HepG2 (cell line): ENCODE results near the gene PLEKHN1. TPM values are rescaled to one million over a fixed set of nuclear protein-coding genes. Genes with fewer than 3 reads are reported as not detected.
A peak's percentile ranks its signal among the peaks of the same experiment; 100 is the strongest.

Experiments
- BRCA1 ChIP-seq: sonication (generic); formaldehyde crosslinking; IDR thresholded peaks from 2 replicates; pipeline ENCODE4 v1.4.0; 2020; ENCODE audit warnings: missing genetic modification reagents
- JARID2 ChIP-seq: sonication (generic); formaldehyde crosslinking; IDR thresholded peaks from 2 replicates; pipeline ENCODE4 v1.8.1; 2023; ENCODE audit warnings: missing genetic modification reagents, inconsistent platforms; ENCODE audit not compliant: insufficient replicate concordance
- JUND ChIP-seq: sonication (generic); formaldehyde crosslinking; IDR thresholded peaks from 2 replicates; pipeline ENCODE4 v1.8.0; 2022; ENCODE audit warnings: mild to moderate bottlenecking, missing genetic modification reagents
- KDM5B ChIP-seq: sonication (generic); formaldehyde crosslinking; IDR thresholded peaks from 2 replicates; pipeline ENCODE4 v1.4.0; 2020; ENCODE audit warnings: missing genetic modification reagents, mild to moderate bottlenecking, borderline replicate concordance
- KDM6A ChIP-seq: IDR thresholded peaks from 2 replicates; pipeline ENCODE4 v1.6.1; 2016; ENCODE audit warnings: low read depth
- KLF11 ChIP-seq: IDR thresholded peaks from 2 replicates; pipeline ENCODE4 v1.6.1; 2016; ENCODE audit warnings: missing compliant biosample characterization
- MAFK ChIP-seq, 2 experiments: IDR thresholded peaks in 1 of 2; conservative IDR thresholded peaks in 1 of 2; 2 replicates each; pipeline ENCODE4 v1.6.1; 2011; ENCODE audit warnings: improper control_type of control experiment in 2 of 2, low read length in 2 of 2
- MATR3 ChIP-seq: sonication (generic); formaldehyde crosslinking; IDR thresholded peaks from 2 replicates; pipeline ENCODE4 v1.4.0; 2020; ENCODE audit warnings: missing genetic modification reagents
- MEIS1 ChIP-seq: sonication (generic); formaldehyde crosslinking; IDR thresholded peaks from 2 replicates; pipeline ENCODE4 v1.9.0; 2021; ENCODE audit warnings: mild to moderate bottlenecking, missing genetic modification reagents, moderate library complexity, borderline replicate concordance
- STAT5B ChIP-seq: sonication (generic); formaldehyde crosslinking; IDR thresholded peaks from 2 replicates; pipeline ENCODE4 v1.4.0; 2020; ENCODE audit warnings: missing genetic modification reagents
- XRCC5 ChIP-seq: fragments of 200-400 bp; formaldehyde crosslinking; optimal IDR thresholded peaks from 2 replicates; pipeline ENCODE3; 2017; ENCODE audit warnings: mild to moderate bottlenecking, low read length
- ZNF329 ChIP-seq: sonication (generic); formaldehyde crosslinking; IDR thresholded peaks from 2 replicates; pipeline ENCODE4 v1.9.0; 2021; ENCODE audit warnings: low read depth, mild to moderate bottlenecking, missing genetic modification reagents
- ZNF331 ChIP-seq: sonication (generic); formaldehyde crosslinking; IDR thresholded peaks from 2 replicates; pipeline ENCODE4 v1.4.0; 2020; ENCODE audit warnings: missing genetic modification reagents
- ZNF510 ChIP-seq: sonication (generic); formaldehyde crosslinking; IDR thresholded peaks from 2 replicates; pipeline ENCODE4 v1.4.0; 2020; ENCODE audit warnings: low read depth, mild to moderate bottlenecking, missing genetic modification reagents
- ZNF816 ChIP-seq: sonication (generic); formaldehyde crosslinking; IDR thresholded peaks from 2 replicates; pipeline ENCODE4 v1.8.0; 2022; ENCODE audit warnings: missing genetic modification reagents, mild to moderate bottlenecking, borderline replicate concordance
- polyA plus RNA-seq, 8 experiments: library from polyadenylated mRNA; depleted of rRNA in 3 of 8; stranded (reverse) in 7 of 8; unstranded in 1 of 8; fragments of >200 nt; fragmentation: Illumina TruSeq in 4 of 8; extraction: Trizol in 4 of 8; gene quantifications; 2 replicates each; pipeline versions ENCODE4 v1.2.1 to v1.2.3, GENCODE V29; 2011 to 2016; ENCODE audit warnings: low read depth in 4 of 8, missing spikeins in 1 of 8, mixed read lengths in 1 of 8; ENCODE audit not compliant: insufficient read depth in 1 of 8
- total RNA-seq, 5 experiments: library from RNA; depleted of rRNA; stranded (reverse); fragments of >200 nt; fragmentation: Illumina TruSeq; extraction: Trizol; gene quantifications; 2 replicates each; pipeline ENCODE4 v1.2.3, GENCODE V29; 2016; ENCODE audit warnings: low read depth in 1 of 5
- TF ChIP-seq, protein P1 (sequence below), 2 experiments: sonication (generic) in 1 of 2; formaldehyde crosslinking in 1 of 2; IDR thresholded peaks; 2 replicates each; pipeline versions ENCODE4 v1.6.1 to v1.9.0; 2014 to 2022; ENCODE audit warnings: antibody characterized with exemption in 1 of 2, borderline replicate concordance in 1 of 2, inconsistent platforms in 1 of 2, low read depth in 1 of 2, missing genetic modification reagents in 1 of 2
- TF ChIP-seq, protein P2 (sequence below): IDR thresholded peaks from 2 replicates; pipeline ENCODE4 v1.6.1; 2018; ENCODE audit warnings: missing genetic modification reagents, mild to moderate bottlenecking, missing compliant biosample characterization
- TF ChIP-seq, protein P3 (sequence below): sonication (generic); formaldehyde crosslinking; IDR thresholded peaks from 2 replicates; pipeline ENCODE4 v1.5.0; 2020; ENCODE audit warnings: missing genetic modification reagents
- TF ChIP-seq, protein P4 (sequence below): sonication (generic); formaldehyde crosslinking; IDR thresholded peaks from 2 replicates; pipeline ENCODE4 v1.4.0; 2020; ENCODE audit warnings: missing genetic modification reagents

The PLEKHN1 gene
- total and polyA plus RNA-seq, 2 of the 13 experiments (the other 11 are each of a cell fraction or from before 2014, with no cell fraction given) = 0.42 to 0.58 TPM

DNA sequence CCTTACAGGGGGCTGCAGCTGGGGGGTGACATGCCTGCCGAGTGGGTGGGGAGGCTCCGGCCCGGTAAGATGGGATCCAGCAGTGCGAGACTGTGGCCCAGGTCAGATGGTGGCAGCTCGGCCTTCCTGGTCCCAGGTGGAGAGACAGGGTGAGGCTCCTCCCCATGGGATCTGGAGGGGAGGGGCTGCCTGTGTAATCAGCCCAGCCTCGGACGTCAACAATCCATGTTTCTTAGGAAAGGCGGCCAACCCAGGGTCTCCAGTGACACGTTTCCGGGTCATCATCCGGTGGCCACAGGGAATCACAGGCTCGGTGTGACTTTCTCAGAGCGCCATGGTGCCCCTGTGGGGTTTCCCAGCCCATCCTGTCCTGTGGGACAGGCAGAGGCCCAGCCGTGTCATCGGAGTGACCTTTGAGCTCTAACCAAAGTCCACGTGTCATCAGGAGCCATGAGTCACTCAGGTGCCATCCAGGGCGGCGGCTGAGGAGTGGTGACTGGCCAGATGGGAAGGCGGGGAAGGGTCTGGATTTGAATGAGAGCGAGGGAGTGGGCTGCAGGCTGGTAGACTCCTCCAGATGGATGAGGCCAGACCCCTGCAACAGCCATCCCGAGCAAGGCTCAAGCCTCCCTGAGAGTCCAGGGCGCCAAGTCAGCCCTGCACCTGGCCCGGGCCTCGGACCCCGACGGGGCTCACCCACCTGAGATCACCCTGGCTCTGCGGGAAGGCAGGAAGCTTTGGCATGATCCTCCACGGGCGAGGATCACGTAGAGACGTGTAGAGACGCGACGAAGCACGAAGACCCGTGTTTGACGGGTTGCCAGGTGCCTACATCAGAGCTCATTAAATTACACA is 40.2 kb downstream of the PLEKHN1 start (continued):
- peak; percentile 76 for TF ChIP-seq ZNF329 (CRISPR knock-in tag)
- TF ChIP-seq KDM5B (CRISPR knock-in tag) = peak; percentile 64; the same call in 1 of the 2 replicates
- TF ChIP-seq ZNF510 (CRISPR knock-in tag) = 0 out of 2 replicates have a peak, but pooled peaks have one; percentile 81
- TF ChIP-seq, protein P1, sequence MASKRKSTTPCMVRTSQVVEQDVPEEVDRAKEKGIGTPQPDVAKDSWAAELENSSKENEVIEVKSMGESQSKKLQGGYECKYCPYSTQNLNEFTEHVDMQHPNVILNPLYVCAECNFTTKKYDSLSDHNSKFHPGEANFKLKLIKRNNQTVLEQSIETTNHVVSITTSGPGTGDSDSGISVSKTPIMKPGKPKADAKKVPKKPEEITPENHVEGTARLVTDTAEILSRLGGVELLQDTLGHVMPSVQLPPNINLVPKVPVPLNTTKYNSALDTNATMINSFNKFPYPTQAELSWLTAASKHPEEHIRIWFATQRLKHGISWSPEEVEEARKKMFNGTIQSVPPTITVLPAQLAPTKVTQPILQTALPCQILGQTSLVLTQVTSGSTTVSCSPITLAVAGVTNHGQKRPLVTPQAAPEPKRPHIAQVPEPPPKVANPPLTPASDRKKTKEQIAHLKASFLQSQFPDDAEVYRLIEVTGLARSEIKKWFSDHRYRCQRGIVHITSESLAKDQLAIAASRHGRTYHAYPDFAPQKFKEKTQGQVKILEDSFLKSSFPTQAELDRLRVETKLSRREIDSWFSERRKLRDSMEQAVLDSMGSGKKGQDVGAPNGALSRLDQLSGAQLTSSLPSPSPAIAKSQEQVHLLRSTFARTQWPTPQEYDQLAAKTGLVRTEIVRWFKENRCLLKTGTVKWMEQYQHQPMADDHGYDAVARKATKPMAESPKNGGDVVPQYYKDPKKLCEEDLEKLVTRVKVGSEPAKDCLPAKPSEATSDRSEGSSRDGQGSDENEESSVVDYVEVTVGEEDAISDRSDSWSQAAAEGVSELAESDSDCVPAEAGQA (IDR thresholded peaks at IDR 0.05; ENCODE audit: low read depth) = peak; percentile 94
- TF ChIP-seq, protein P1 (CRISPR knock-in tag; IDR thresholded peaks at IDR 0.05; ENCODE audit: borderline replicate concordance) = 0 out of 2 replicates have a peak, but pooled peaks have one; percentile 31
- TF ChIP-seq KDM6A (CRISPR knock-in tag) = peak; percentile 92
- TF ChIP-seq, protein P2, sequence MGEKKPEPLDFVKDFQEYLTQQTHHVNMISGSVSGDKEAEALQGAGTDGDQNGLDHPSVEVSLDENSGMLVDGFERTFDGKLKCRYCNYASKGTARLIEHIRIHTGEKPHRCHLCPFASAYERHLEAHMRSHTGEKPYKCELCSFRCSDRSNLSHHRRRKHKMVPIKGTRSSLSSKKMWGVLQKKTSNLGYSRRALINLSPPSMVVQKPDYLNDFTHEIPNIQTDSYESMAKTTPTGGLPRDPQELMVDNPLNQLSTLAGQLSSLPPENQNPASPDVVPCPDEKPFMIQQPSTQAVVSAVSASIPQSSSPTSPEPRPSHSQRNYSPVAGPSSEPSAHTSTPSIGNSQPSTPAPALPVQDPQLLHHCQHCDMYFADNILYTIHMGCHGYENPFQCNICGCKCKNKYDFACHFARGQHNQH = peak; percentile 95
- no peak for TF ChIP-seq ZNF816
- no peak for TF ChIP-seq MAFK (conservative IDR thresholded peaks at IDR 0.05 in 1 of 2, IDR thresholded peaks at IDR 0.05 in 1 of 2; ENCODE audit: low read length in 2 of 2)
- TF ChIP-seq MATR3 (CRISPR knock-in tag) = no peak
- TF ChIP-seq XRCC5 = peak; percentile 19
- peak; percentile 23; the same call in 1 of the 2 replicates for TF ChIP-seq KLF11 (CRISPR knock-in tag)
- TF ChIP-seq JUND (CRISPR knock-in tag) = peak; percentile 99
- peak; percentile 96 for TF ChIP-seq BRCA1
- TF ChIP-seq STAT5B = no peak
- TF ChIP-seq ZNF331 (CRISPR knock-in tag) = peak; percentile 83
- peak; percentile 87; the same call in 1 of the 2 replicates for TF ChIP-seq MEIS1 (CRISPR knock-in tag)
- TF ChIP-seq, protein P3, sequence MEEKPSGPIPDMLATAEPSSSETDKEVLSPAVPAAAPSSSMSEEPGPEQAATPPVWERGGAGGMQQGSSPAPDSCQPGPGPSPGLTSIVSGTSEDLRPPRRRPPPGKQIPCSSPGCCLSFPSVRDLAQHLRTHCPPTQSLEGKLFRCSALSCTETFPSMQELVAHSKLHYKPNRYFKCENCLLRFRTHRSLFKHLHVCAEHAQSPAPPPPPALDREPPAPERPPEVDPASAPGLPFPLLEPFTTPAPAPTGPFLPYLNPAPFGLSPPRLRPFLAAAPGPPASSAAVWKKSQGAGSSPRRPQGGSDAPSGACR = peak; percentile 90
- TF ChIP-seq JARID2 (CRISPR knock-in tag) = peak; percentile 72
- TF ChIP-seq, protein P4, sequence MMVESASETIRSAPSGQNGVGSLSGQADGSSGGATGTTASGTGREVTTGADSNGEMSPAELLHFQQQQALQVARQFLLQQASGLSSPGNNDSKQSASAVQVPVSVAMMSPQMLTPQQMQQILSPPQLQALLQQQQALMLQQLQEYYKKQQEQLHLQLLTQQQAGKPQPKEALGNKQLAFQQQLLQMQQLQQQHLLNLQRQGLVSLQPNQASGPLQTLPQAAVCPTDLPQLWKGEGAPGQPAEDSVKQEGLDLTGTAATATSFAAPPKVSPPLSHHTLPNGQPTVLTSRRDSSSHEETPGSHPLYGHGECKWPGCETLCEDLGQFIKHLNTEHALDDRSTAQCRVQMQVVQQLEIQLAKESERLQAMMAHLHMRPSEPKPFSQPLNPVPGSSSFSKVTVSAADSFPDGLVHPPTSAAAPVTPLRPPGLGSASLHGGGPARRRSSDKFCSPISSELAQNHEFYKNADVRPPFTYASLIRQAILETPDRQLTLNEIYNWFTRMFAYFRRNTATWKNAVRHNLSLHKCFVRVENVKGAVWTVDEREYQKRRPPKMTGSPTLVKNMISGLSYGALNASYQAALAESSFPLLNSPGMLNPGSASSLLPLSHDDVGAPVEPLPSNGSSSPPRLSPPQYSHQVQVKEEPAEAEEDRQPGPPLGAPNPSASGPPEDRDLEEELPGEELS (CRISPR knock-in tag) = peak; percentile 74
